HepG2 (cell line): ENCODE data around the gene STK4.

ENCODE experiments used
- CTCF ChIP-seq: sonication (generic); formaldehyde crosslinking; IDR thresholded peaks from 2 replicates; pipeline ENCODE4 v1.5.0; 2020; ENCODE audit warnings: mild to moderate bottlenecking, missing genetic modification reagents, moderate library complexity
- TFE3 ChIP-seq: IDR thresholded peaks from 2 replicates; pipeline ENCODE4 v1.6.1; 2016
- TRIM24 ChIP-seq: sonication (generic); formaldehyde crosslinking; IDR thresholded peaks from 2 replicates; pipeline ENCODE4 v1.8.0; 2022; ENCODE audit warnings: mild to moderate bottlenecking, missing genetic modification reagents
- ZKSCAN1 ChIP-seq: fragments of 150-350 bp; IDR thresholded peaks from 2 replicates; pipeline ENCODE4 v1.6.1; 2014; ENCODE audit warnings: low read length

- TF ChIP-seq ZKSCAN1 (no peak), TRIM24 (no peak), CTCF (CRISPR knock-in tag) (no peak), TFE3 (CRISPR knock-in tag) (no peak)
Observed at GRCh38 chr20:45020236-45020886, 54.0 kb downstream of the STK4 start.
